ENCODE measurements around the gene RPS27A. TPM values are rescaled to one million over a fixed set of nuclear protein-coding genes. Genes with fewer than 3 reads are reported as not detected.
A peak's percentile ranks its signal among the peaks of the same experiment; 100 is the strongest.

The RPS27A gene
- total and polyA plus RNA-seq, 2 donors (not counting 1 experiment from before 2014, with no cell fraction given): 1,678 to 3,107 TPM

- H3K27me3 Mint-ChIP-seq: no peaks in the 10 kb centered on the region
- H3K27ac Mint-ChIP-seq: peak overlapping the region; percentile 95
- Histone ChIP-seq H3K4me1 (ENCODE audit: control insufficient read depth in 2 of 2, insufficient read depth in 2 of 2, low read length in 2 of 2) (peaks cover 12 to 14% of the 10 kb centered on the region in 2 donors), H3K4me2 (replicated peaks; ENCODE audit: low read depth, low read length, poor library complexity, severe bottlenecking) (peak overlapping the region; percentile 78), H3K27me3 (replicated peaks in 1 of 4; ENCODE audit: control extremely low read depth in 1 of 4, control insufficient read depth in 3 of 4, insufficient read depth in 4 of 4, low read length in 3 of 4) (no peaks in the 10 kb centered on the region), H3K27ac (ENCODE audit: low read length in 2 of 2) (peak overlapping the region; percentile 78 to 83), H4K20me1 (ENCODE audit: control insufficient read depth, insufficient read depth, low read length, poor library complexity, severe bottlenecking) (no peaks in the 10 kb centered on the region), H3K36me3 (replicated peaks in 1 of 2; ENCODE audit: control extremely low read depth in 1 of 2, control insufficient read depth in 1 of 2, extremely low read depth in 1 of 2, insufficient read depth in 2 of 2, low read length in 1 of 2) (peaks cover 3 to 10% of the 10 kb centered on the region in 2 experiments), H3K9ac (ENCODE audit: low read length) (peak overlapping the region; percentile 71), H3K79me2 (ENCODE audit: control insufficient read depth, insufficient read depth, low read length) (no peaks in the 10 kb centered on the region), H3K9me3 (ENCODE audit: control extremely low read depth in 1 of 3, control insufficient read depth in 2 of 3, insufficient read depth in 1 of 3, low read length in 2 of 3) (no peaks in the 10 kb centered on the region), H2AFZ (ENCODE audit: insufficient read depth, low read depth, low read length, poor library complexity, severe bottlenecking) (peak overlapping the region; percentile 79), H3K4me3 (ENCODE audit: control extremely low read depth in 1 of 5, extremely low read depth in 1 of 5, insufficient read depth in 1 of 5, low read depth in 2 of 5, low read length in 4 of 5) (peak overlapping the region; percentile 70 to 92 (median 82))
- TF ChIP-seq CTCF (IDR thresholded peaks at IDR 0.05) (no peak), EZH2 (IDR thresholded peaks at IDR 0.05; ENCODE audit: borderline replicate concordance, insufficient read depth, low read depth, low read length, poor library complexity, severe bottlenecking) (no peak)
- 12% methylated on average over 10 of the region's 13 CpGs for WGBS (ENCODE audit: insufficient coverage)
- peak overlapping the region; percentile 97 for H3K4me3 Mint-ChIP-seq
- DNase-seq: no peak
- no peaks in the 10 kb centered on the region for H3K9me3 Mint-ChIP-seq (ENCODE audit: insufficient read depth)
- CTCF ChIA-PET: no interaction called here
- no peak for ATAC-seq (ENCODE audit: low read depth)
- H3K4me1 Mint-ChIP-seq: peaks cover 18% of the 10 kb centered on the region
- POLR2A ChIA-PET: no interaction called here
- intact Hi-C loops (cut with micrococcal nuclease): loop anchor here (2.0 kb wide), 1 partner anchor 46 kb away; no protein-coding TSS in a partner anchor
Observed at GRCh38 chr2:55268288-55268906, 35.9 kb downstream of the RPS27A start.
